ENCODE results near the gene CCDC57.

DNA sequence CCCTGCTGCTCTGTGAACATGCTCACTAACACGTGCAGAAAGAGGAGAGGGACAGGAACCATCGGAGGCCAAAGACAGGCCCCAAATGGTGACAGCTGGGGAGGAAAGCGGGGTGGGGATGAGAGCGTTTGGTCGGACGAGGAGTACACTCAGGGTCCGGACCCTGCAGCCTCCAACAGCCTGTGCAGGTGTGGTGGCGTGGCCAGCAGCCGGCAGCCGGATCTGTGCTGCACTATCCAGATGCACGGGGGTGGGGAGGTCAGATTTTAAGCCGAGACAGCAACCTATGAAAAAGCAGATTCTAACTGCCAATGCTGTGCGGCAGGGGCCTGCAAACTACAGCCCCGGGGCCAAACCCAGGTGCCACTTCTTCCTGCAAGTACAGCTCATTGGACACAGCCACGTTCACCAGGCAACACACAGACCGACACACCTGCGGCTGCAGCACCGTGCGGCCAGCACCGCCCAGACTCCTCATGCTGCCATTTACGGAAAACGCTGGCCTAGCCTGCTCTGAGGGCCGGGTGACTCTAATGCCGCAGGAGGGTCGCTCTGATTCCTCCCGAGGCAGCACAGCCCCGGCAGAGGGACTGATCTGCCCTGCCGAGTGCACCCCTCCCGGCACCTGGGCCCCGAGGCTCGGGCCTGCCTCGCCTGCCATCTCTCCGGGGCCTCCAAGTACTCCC is 37.4 kb upstream of the CCDC57 start:
- TF ChIP-seq, protein P1, sequence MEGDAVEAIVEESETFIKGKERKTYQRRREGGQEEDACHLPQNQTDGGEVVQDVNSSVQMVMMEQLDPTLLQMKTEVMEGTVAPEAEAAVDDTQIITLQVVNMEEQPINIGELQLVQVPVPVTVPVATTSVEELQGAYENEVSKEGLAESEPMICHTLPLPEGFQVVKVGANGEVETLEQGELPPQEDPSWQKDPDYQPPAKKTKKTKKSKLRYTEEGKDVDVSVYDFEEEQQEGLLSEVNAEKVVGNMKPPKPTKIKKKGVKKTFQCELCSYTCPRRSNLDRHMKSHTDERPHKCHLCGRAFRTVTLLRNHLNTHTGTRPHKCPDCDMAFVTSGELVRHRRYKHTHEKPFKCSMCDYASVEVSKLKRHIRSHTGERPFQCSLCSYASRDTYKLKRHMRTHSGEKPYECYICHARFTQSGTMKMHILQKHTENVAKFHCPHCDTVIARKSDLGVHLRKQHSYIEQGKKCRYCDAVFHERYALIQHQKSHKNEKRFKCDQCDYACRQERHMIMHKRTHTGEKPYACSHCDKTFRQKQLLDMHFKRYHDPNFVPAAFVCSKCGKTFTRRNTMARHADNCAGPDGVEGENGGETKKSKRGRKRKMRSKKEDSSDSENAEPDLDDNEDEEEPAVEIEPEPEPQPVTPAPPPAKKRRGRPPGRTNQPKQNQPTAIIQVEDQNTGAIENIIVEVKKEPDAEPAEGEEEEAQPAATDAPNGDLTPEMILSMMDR (IDR thresholded peaks at IDR 0.05; ENCODE audit: borderline replicate concordance, extremely low read depth, low read length, poor library complexity, severe bottlenecking): no peak
- TF ChIP-seq EZH2 (IDR thresholded peaks at IDR 0.05; ENCODE audit: borderline replicate concordance, low read depth, low read length, severe bottlenecking): no peak
